ENCODE results near the gene CDK5RAP3.

DNA sequence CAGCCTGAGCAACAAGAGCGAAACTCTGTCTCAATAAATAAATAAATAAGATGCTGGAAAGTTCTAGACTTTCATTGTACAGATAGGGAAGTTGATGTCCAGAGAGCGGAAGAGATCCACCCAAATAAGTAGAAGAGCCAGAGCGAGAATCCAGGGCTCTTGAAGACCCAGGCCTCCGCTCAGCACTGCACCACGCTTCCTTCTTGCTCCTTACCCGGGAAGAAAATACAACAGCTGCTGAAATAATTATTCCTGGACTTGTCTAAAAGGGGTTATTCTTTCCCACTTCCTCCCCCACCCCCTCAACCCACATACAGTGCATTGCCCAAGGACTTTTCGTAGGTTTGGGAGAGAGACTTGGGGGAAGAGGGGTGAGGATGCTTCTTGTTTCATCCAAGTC, 26.7 kb downstream of the CDK5RAP3 start:
- TF ChIP-seq, protein P1, sequence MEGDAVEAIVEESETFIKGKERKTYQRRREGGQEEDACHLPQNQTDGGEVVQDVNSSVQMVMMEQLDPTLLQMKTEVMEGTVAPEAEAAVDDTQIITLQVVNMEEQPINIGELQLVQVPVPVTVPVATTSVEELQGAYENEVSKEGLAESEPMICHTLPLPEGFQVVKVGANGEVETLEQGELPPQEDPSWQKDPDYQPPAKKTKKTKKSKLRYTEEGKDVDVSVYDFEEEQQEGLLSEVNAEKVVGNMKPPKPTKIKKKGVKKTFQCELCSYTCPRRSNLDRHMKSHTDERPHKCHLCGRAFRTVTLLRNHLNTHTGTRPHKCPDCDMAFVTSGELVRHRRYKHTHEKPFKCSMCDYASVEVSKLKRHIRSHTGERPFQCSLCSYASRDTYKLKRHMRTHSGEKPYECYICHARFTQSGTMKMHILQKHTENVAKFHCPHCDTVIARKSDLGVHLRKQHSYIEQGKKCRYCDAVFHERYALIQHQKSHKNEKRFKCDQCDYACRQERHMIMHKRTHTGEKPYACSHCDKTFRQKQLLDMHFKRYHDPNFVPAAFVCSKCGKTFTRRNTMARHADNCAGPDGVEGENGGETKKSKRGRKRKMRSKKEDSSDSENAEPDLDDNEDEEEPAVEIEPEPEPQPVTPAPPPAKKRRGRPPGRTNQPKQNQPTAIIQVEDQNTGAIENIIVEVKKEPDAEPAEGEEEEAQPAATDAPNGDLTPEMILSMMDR (IDR thresholded peaks at IDR 0.05), result no peak
- TF ChIP-seq POLR2A (IDR thresholded peaks at IDR 0.05), result no peak
- no peak for TF ChIP-seq POLR2AphosphoS5 (IDR thresholded peaks at IDR 0.05)

All from upper lobe of left lung (tissue), 4 donors.